Neural cell (in vitro differentiated cells): ENCODE measurements around the gene CHMP4B. TPM values are rescaled to one million over a fixed set of nuclear protein-coding genes. Genes with fewer than 3 reads are reported as not detected.

Experiments
- H2AFZ ChIP-seq: fragments of 200-600, 300-800 bp; sonication (generic), shearing (Covaris generic); 2 replicates; pipeline ENCODE4 v1.6.0; 2014; ENCODE audit warnings: low read depth, mild to moderate bottlenecking, antibody characterized with exemption, low read length, moderate library complexity
- H3F3A ChIP-seq: fragments of 200-600 bp; shearing (Covaris generic); 2 replicates; pipeline ENCODE4 v1.6.1; 2016; ENCODE audit warnings: mild to moderate bottlenecking, moderate library complexity, mixed read lengths, antibody characterized with exemption, low read length; ENCODE audit not compliant: insufficient read depth, poor library complexity, severe bottlenecking
- H3K27ac ChIP-seq: fragments of 200-600, 300-800 bp; sonication (generic), shearing (Covaris generic); 2 replicates; pipeline ENCODE4 v1.5.1; 2014; ENCODE audit warnings: mild to moderate bottlenecking, low read length, moderate library complexity
- H3K27me3 ChIP-seq: fragments of 300-800, 200-600 bp; sonication (generic), shearing (Covaris generic); 2 replicates; pipeline ENCODE4 v1.6.0; 2014; ENCODE audit warnings: mild to moderate bottlenecking, low read depth, low read length, moderate library complexity; ENCODE audit not compliant: insufficient read depth
- H3K36me3 ChIP-seq: fragments of 300-800, 200-600 bp; sonication (generic), shearing (Covaris generic); 2 replicates; pipeline ENCODE4 v1.5.1; 2014; ENCODE audit warnings: mild to moderate bottlenecking, antibody characterized with exemption, low read length, moderate library complexity; ENCODE audit not compliant: insufficient read depth
- H3K4me2 ChIP-seq: fragments of 300-800, 200-600 bp; sonication (generic), shearing (Covaris generic); 2 replicates; pipeline ENCODE4 v1.6.0; 2014; ENCODE audit warnings: mild to moderate bottlenecking, low read length
- H3K4me3 ChIP-seq: fragments of 300-800, 200-600 bp; sonication (generic), shearing (Covaris generic); 2 replicates; pipeline ENCODE4 v1.5.1; 2014; ENCODE audit warnings: mild to moderate bottlenecking, low read length, moderate library complexity
- H3K79me2 ChIP-seq: fragments of 200-600 bp; shearing (Covaris generic); replicated peaks from 2 replicates; pipeline ENCODE4 v1.6.0; 2014; ENCODE audit warnings: mild to moderate bottlenecking, low read length, moderate library complexity; ENCODE audit not compliant: insufficient read depth
- H3K9ac ChIP-seq: fragments of 300-800, 200-600 bp; sonication (generic), shearing (Covaris generic); 2 replicates; pipeline ENCODE4 v1.6.1; 2016; ENCODE audit warnings: mild to moderate bottlenecking, low read length, mixed read lengths
- H3K9me2 ChIP-seq: fragments of 200-600 bp; shearing (Covaris generic); 2 replicates; pipeline ENCODE4 v1.6.1; 2016; ENCODE audit warnings: mild to moderate bottlenecking, low read length, mixed read lengths; ENCODE audit not compliant: insufficient read depth
- H3K9me3 ChIP-seq: fragments of 200-600, 300-800 bp; sonication (generic), shearing (Covaris generic); 2 replicates; pipeline ENCODE4 v1.6.1; 2016; ENCODE audit warnings: mild to moderate bottlenecking, mixed run types, low read length, moderate library complexity, mixed read lengths
- H4K20me1 ChIP-seq: fragments of 200-600 bp; shearing (Covaris generic); 2 replicates; pipeline ENCODE4 v1.6.1; 2016; ENCODE audit warnings: mild to moderate bottlenecking, mixed run types; ENCODE audit not compliant: insufficient read depth
- CTCF ChIP-seq: fragments of 450-650 bp; IDR thresholded peaks from 2 replicates; pipeline ENCODE4 v1.5.1; 2014; ENCODE audit warnings: antibody characterized with exemption, mild to moderate bottlenecking, moderate library complexity; ENCODE audit not compliant: poor library complexity, severe bottlenecking
- EP300 ChIP-seq: fragments of 450-650 bp; conservative IDR thresholded peaks from 2 replicates; pipeline ENCODE4 v1.6.1; 2014; ENCODE audit warnings: antibody characterized with exemption, mild to moderate bottlenecking, moderate library complexity; ENCODE audit not compliant: poor library complexity, severe bottlenecking
- EZH2 ChIP-seq: fragments of 200-600, 300-800 bp; shearing (Covaris generic), sonication (generic); IDR thresholded peaks from 2 replicates; pipeline ENCODE4 v1.6.1; 2014; ENCODE audit warnings: antibody characterized with exemption, low read length, borderline replicate concordance, mild to moderate bottlenecking; ENCODE audit not compliant: insufficient read depth, poor library complexity, severe bottlenecking
- MXI1 ChIP-seq: fragments of 450-650 bp; conservative IDR thresholded peaks from 2 replicates; pipeline ENCODE4 v1.6.1; 2014; ENCODE audit warnings: antibody characterized with exemption, mild to moderate bottlenecking; ENCODE audit not compliant: poor library complexity, severe bottlenecking
- POLR2AphosphoS5 ChIP-seq: IDR thresholded peaks from 2 replicates; pipeline ENCODE4 v1.6.1; 2012
- RAD21 ChIP-seq: fragments of 450-650 bp; conservative IDR thresholded peaks from 2 replicates; pipeline ENCODE4 v1.6.1; 2014; ENCODE audit warnings: antibody characterized with exemption, mild to moderate bottlenecking, moderate library complexity
- SMC3 ChIP-seq: fragments of 450-650 bp; conservative IDR thresholded peaks from 2 replicates; pipeline ENCODE4 v1.6.1; 2014; ENCODE audit warnings: antibody characterized with exemption, mild to moderate bottlenecking, moderate library complexity; ENCODE audit not compliant: poor library complexity
- TAF1 ChIP-seq: IDR thresholded peaks from 2 replicates; pipeline ENCODE4 v1.6.1; 2012; ENCODE audit warnings: low read depth
- polyA plus RNA-seq: library from polyadenylated mRNA; depleted of rRNA; stranded (reverse); fragments of >200 nt; gene quantifications from 2 replicates; pipeline ENCODE4 v1.2.3, GENCODE V29; 2014
- TF ChIP-seq, protein P1 (sequence below): IDR thresholded peaks from 2 replicates; pipeline ENCODE4 v1.6.1; 2012; ENCODE audit warnings: borderline replicate concordance

CHMP4B gene
- polyA plus RNA-seq, 1 donor from 2014 or later: 83.8 TPM

DNA sequence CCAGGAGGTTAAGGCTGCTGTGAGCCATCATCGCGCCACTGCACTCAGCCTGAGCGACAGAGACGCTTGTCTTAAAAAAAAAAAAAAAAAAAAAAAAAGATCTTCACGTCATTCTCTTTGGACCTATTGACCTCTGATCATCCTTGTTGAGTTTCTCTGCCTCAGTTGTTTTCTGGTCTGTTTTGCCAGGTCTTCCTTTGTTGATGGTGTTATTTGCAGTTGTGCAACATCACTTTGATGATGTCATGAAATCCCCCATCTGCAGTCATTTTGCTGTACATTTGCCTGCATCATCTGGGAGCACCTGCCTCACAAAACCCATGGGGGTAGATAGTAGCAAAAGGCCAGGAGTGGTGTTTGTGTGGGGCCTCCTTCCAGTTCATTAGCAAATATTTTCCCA, 39.2 kb upstream of the CHMP4B start:
- H3K36me3 ChIP-seq: no peaks in the 10 kb centered on the region
- H3K4me2 ChIP-seq: no peak overlapping the region
- H3K27ac ChIP-seq: no peak overlapping the region
- H3K9me3 ChIP-seq: no peaks in the 10 kb centered on the region
- H4K20me1 ChIP-seq: no peaks in the 10 kb centered on the region
- no peaks in the 10 kb centered on the region for H3F3A ChIP-seq
- no peak overlapping the region for H3K9ac ChIP-seq
- H3K79me2 ChIP-seq: no peaks in the 10 kb centered on the region
- no peaks in the 10 kb centered on the region for H3K9me2 ChIP-seq
- H3K4me3 ChIP-seq: no peak overlapping the region
- H3K27me3 ChIP-seq: no peaks in the 10 kb centered on the region
- H2AFZ ChIP-seq: no peak overlapping the region
- no peak for TF ChIP-seq TAF1
- TF ChIP-seq EZH2: no peak

DNA sequence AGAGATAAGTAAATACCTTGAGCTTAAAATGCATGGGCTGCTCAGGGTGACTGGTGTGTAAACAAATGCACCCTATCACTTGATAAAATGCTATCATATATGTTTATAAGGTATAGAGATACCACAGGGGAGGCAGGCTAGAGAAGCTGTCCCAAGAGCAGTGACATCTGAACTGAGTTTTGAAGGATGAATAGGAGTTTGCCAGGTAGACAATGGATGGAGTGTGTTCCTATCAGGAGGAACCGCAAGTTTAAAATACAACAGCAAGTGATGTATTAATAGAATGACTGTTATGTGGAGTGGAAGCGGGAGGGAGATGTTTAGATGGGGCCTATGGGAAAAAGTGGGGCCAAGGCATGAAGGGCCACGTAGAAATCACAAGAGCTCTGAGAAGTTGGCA, 38.7 kb upstream of the CHMP4B start:
- TF ChIP-seq SMC3 (no peak), CTCF (no peak), POLR2AphosphoS5 (no peak), RAD21 (no peak), MXI1 (no peak), EP300 (no peak), TAF1 (no peak), EZH2 (no peak)
- TF ChIP-seq, protein P1, sequence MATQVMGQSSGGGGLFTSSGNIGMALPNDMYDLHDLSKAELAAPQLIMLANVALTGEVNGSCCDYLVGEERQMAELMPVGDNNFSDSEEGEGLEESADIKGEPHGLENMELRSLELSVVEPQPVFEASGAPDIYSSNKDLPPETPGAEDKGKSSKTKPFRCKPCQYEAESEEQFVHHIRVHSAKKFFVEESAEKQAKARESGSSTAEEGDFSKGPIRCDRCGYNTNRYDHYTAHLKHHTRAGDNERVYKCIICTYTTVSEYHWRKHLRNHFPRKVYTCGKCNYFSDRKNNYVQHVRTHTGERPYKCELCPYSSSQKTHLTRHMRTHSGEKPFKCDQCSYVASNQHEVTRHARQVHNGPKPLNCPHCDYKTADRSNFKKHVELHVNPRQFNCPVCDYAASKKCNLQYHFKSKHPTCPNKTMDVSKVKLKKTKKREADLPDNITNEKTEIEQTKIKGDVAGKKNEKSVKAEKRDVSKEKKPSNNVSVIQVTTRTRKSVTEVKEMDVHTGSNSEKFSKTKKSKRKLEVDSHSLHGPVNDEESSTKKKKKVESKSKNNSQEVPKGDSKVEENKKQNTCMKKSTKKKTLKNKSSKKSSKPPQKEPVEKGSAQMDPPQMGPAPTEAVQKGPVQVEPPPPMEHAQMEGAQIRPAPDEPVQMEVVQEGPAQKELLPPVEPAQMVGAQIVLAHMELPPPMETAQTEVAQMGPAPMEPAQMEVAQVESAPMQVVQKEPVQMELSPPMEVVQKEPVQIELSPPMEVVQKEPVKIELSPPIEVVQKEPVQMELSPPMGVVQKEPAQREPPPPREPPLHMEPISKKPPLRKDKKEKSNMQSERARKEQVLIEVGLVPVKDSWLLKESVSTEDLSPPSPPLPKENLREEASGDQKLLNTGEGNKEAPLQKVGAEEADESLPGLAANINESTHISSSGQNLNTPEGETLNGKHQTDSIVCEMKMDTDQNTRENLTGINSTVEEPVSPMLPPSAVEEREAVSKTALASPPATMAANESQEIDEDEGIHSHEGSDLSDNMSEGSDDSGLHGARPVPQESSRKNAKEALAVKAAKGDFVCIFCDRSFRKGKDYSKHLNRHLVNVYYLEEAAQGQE: no peak
- Histone ChIP-seq H3K9ac (no peak overlapping the region), H3K27ac (no peak overlapping the region), H3F3A (no peaks in the 10 kb centered on the region), H3K79me2 (no peaks in the 10 kb centered on the region), H3K9me2 (no peaks in the 10 kb centered on the region), H2AFZ (no peak overlapping the region), H3K27me3 (no peaks in the 10 kb centered on the region), H3K4me3 (no peak overlapping the region), H3K9me3 (no peaks in the 10 kb centered on the region), H4K20me1 (no peaks in the 10 kb centered on the region), H3K4me2 (no peak overlapping the region), H3K36me3 (no peaks in the 10 kb centered on the region)
